ENCODE measurements around the gene TBC1D17.

DNA sequence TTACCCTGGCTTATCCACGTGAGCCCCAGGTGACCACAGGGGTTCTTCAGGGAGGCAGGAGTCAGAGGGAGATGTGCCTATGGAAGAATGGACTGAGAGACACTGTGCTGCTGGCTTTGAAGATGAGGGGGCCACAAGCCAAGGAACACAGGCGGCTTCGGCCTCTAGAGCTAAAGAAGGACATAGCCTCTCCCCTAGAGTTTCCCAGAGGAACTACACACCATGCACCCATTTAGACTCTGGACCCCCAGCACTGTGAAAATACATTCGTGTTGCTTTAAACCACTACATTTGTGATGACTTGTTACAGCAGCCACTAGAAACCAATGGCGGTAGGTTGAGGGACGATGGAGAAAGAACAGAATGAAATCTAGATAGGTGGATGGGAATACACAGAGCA lies 37.8 kb downstream of the TBC1D17 start:
- TF ChIP-seq, protein P1, sequence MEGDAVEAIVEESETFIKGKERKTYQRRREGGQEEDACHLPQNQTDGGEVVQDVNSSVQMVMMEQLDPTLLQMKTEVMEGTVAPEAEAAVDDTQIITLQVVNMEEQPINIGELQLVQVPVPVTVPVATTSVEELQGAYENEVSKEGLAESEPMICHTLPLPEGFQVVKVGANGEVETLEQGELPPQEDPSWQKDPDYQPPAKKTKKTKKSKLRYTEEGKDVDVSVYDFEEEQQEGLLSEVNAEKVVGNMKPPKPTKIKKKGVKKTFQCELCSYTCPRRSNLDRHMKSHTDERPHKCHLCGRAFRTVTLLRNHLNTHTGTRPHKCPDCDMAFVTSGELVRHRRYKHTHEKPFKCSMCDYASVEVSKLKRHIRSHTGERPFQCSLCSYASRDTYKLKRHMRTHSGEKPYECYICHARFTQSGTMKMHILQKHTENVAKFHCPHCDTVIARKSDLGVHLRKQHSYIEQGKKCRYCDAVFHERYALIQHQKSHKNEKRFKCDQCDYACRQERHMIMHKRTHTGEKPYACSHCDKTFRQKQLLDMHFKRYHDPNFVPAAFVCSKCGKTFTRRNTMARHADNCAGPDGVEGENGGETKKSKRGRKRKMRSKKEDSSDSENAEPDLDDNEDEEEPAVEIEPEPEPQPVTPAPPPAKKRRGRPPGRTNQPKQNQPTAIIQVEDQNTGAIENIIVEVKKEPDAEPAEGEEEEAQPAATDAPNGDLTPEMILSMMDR (IDR thresholded peaks at IDR 0.05; ENCODE audit: insufficient read depth, low read length, poor library complexity, severe bottlenecking), result no peak
- TF ChIP-seq EZH2phosphoT487 (conservative IDR thresholded peaks at IDR 0.05; ENCODE audit: low read length), result no peak

All from SU-DHL-6 (cell line).